Heart right ventricle (tissue), 16 donors: ENCODE data around the gene USP37. TPM values are rescaled to one million over a fixed set of nuclear protein-coding genes. Genes with fewer than 3 reads are reported as not detected.
A peak's percentile ranks its signal among the peaks of the same experiment; 100 is the strongest.

Source experiments
- ATAC-seq, 8 donors: fragments of 200-7000 bp; cut with Tn5 transposase; one replicate each; pipeline ENCODE4 v1.9.1; 2020; ENCODE audit warnings: mild to moderate bottlenecking in 8 of 8, moderate library complexity in 8 of 8, moderate number of reproducible peaks in 1 of 8
- DNase-seq, 2 donors: peaks; one replicate each; pipeline ENCODE4 v3.0.0-alpha.2; 2020
- H3K27ac ChIP-seq, 10 donors: fragments of 200-600 bp; sonication (generic) in 2 of 10; one replicate each; pipeline versions ENCODE4 v1.5.0 to v1.8.0; 2020 to 2022; ENCODE audit warnings: mild to moderate bottlenecking in 3 of 10
- H3K27me3 ChIP-seq, 7 donors: fragments of 200-600 bp; one replicate each; pipeline ENCODE4 v1.8.0; 2021 to 2022; ENCODE audit warnings: mild to moderate bottlenecking in 2 of 7
- H3K36me3 ChIP-seq, 9 donors: fragments of 200-600 bp; sonication (generic) in 1 of 9; one replicate each; pipeline versions ENCODE4 v1.5.0 to v1.8.0; 2020 to 2022; ENCODE audit warnings: mild to moderate bottlenecking in 2 of 9
- H3K4me1 ChIP-seq, 9 donors: fragments of 200-600 bp; sonication (generic) in 1 of 9; one replicate each; pipeline versions ENCODE4 v1.5.0 to v1.8.0; 2020 to 2022; ENCODE audit warnings: mild to moderate bottlenecking in 4 of 9
- H3K4me3 ChIP-seq, 10 donors: fragments of 200-600 bp; sonication (generic) in 2 of 10; one replicate each; pipeline versions ENCODE4 v1.5.0 to v1.8.0; 2020 to 2022; ENCODE audit warnings: mild to moderate bottlenecking in 7 of 10, moderate library complexity in 2 of 10
- H3K9me3 ChIP-seq, 11 donors: fragments of 200-600 bp in 10 of 11; sonication (generic) in 2 of 11; one replicate each; pipeline versions ENCODE4 v1.5.0 to v1.8.0; 2013 to 2022; ENCODE audit warnings: mild to moderate bottlenecking in 2 of 11, control low read depth in 1 of 11, moderate library complexity in 1 of 11
- WGBS, 2 donors: extraction: QIAGEN DNeasy Blood & Tissue Kit; methylation state at CpG; one replicate each; pipeline ENCODE4 v1.1.7; 2013; ENCODE audit warnings: inconsistent platforms in 1 of 2; 5-methylcytosine and 5-hydroxymethylcytosine counted together
- intact Hi-C, 10 donors: fragments of 100-400 bp; cut with DNase I; formaldehyde crosslinking; loops; one replicate each; pipeline versions ENCODE4 v1.11.1 to v1.14.2; 2022
- polyA plus RNA-seq, 2 donors: library from polyadenylated mRNA; stranded (reverse); fragments of 200-250 nt; gene quantifications; one replicate each; pipeline ENCODE4 v1.2.3, GENCODE V29; 2013
- total RNA-seq, 10 donors: library from RNA; stranded (reverse); fragmentation: NEBNext Ultra II Directional in 3 of 10; extraction: Animal tissue kit (Norgen Biotek cat#: 25700) in 3 of 10; gene quantifications; one replicate each; pipeline versions ENCODE4 v1.2.1 to v1.2.4, GENCODE V29; 2021 to 2023
- TF ChIP-seq, protein P1 (sequence below), 9 donors: fragments of 200-600 bp; sonication (generic) in 2 of 9; IDR thresholded peaks; one replicate each; pipeline versions ENCODE4 v1.5.0 to v1.8.0; 2021 to 2022; ENCODE audit warnings: antibody characterized with exemption in 9 of 9, mild to moderate bottlenecking in 5 of 9, moderate library complexity in 1 of 9
- donor health status: Arrhythmogenic right ventricular cardiomyopathy.
- donor health status: ischemic (EF 13 %, LVEDD 7.1; RV severe dilation, severe dysfunction).
- donor health status: healthy with polysubstance abuse.
- donor health status: DM: no; HTN: yes; CAD: no.
- donor health status: DM: no; HTN: no; CAD: no.
- donor health status: ischemic (EF 25% LVEDD 6.9; RV normal size, moderate dysfunction).
- donor health status: ischemic (EF 25% LVEDD 5.7; RV mildly dilated, moderate dysfunction).
- donor health status: healthy.
- donor health status: DM: yes; HTN: yes; CAD: no.
- donor health status: Ischemic cardiomyopathy.
- donor health status: ischemic (EF 35%, LVEDD 5.7; RV mildly dilated, moderate dysfunction).
- donor health status: nonischemic (EF 11% LVEDD 7.7; RV severe dilation, severe dysfunction).
- donor health status: DM: yes; HTN: yes; CAD: no.
- donor health status: PGD.
- donor health status: ischemic (EF 29% LVEDD 5.4; RV normal size, mild dysfunction).
- donor health status: nonischemic (EF 23%, LVEDD 6.1; RV moderate dilation, normal function).

The USP37 gene
- total and polyA plus RNA-seq, 12 donors = 1.8 to 11.1 (median 8.4) TPM

DNA sequence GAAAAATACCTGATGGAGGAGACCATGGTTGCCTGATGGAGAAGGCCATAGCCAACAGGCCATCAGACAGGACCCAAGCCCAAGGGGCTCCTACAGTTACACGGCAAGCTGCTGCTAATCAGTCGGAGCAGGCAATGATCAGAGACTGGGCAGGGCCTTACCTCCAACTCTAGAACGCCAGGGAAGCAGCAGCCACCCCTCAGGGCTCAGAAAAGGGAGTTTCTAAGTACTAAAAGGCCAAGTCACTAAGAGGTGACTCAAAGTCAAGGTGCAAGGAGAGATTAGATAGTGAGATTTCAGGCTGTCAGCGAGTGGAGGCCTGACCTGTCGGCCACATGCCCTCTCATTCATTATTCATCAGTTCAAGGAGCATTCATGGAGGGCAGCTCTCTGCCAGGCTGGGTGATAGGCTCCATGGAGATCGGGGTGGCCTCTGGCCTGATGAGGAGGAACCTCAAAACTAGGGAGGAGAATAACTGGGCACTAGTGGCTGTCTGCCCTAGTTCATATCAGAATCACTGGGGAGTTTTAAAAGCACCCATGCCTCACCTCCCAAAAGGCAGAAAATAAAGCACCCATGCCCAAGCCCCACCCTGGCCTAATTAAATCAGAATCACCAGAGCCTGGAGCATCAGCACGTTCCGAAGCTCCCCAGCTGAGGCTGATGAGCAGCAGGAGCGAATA lies 145.6 kb downstream of the USP37 start:
- 82 to 84% methylated on average over 9 of the region's 9 CpGs for WGBS, 2 donors
- Histone ChIP-seq H3K27ac (no peak overlapping the region), H3K27me3 (no peaks in the 10 kb centered on the region), H3K4me3 (no peak overlapping the region), H3K36me3 (no peaks in the 10 kb centered on the region), H3K9me3 (no peaks in the 10 kb centered on the region), H3K4me1 (no peaks in the 10 kb centered on the region)
- ATAC-seq = no peak
- TF ChIP-seq, protein P1, sequence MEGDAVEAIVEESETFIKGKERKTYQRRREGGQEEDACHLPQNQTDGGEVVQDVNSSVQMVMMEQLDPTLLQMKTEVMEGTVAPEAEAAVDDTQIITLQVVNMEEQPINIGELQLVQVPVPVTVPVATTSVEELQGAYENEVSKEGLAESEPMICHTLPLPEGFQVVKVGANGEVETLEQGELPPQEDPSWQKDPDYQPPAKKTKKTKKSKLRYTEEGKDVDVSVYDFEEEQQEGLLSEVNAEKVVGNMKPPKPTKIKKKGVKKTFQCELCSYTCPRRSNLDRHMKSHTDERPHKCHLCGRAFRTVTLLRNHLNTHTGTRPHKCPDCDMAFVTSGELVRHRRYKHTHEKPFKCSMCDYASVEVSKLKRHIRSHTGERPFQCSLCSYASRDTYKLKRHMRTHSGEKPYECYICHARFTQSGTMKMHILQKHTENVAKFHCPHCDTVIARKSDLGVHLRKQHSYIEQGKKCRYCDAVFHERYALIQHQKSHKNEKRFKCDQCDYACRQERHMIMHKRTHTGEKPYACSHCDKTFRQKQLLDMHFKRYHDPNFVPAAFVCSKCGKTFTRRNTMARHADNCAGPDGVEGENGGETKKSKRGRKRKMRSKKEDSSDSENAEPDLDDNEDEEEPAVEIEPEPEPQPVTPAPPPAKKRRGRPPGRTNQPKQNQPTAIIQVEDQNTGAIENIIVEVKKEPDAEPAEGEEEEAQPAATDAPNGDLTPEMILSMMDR (IDR thresholded peaks at IDR 0.05) = no peak
- intact Hi-C loops = no loop called here
- no peak for DNase-seq

DNA sequence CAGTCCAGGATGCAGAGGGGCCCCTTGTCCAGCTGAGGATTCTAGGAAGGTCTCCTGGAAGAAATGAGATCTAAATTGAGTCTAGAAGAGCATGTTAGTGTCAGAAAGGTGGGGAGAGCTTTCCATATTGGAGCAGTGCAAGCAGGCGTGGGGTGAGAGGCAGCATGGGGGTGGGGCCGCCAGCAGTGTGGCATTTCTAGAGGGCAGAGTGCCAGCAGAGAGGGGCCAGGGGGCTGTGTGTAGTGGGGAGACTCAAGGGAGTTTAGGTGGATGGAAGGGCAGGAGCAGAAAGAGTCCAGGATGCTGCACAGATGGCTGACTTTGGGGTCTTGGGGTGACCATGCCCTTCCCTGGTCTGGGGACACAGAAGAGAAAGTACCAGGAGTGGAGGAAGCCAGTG lies 147.1 kb downstream of the USP37 start:
- no peak for DNase-seq
- intact Hi-C loops = no loop called here
- H3K27me3 ChIP-seq = no peaks in the 10 kb centered on the region
- ATAC-seq = no peak
- H3K4me3 ChIP-seq = no peak overlapping the region
- H3K4me1 ChIP-seq = no peaks in the 10 kb centered on the region
- 80 to 93% methylated on average over 2 of the region's 2 CpGs for WGBS, 2 donors
- H3K27ac ChIP-seq = no peak overlapping the region
- H3K9me3 ChIP-seq = no peaks in the 10 kb centered on the region
- no peaks in the 10 kb centered on the region for H3K36me3 ChIP-seq
- TF ChIP-seq, protein P1 (IDR thresholded peaks at IDR 0.05) = no peak

DNA sequence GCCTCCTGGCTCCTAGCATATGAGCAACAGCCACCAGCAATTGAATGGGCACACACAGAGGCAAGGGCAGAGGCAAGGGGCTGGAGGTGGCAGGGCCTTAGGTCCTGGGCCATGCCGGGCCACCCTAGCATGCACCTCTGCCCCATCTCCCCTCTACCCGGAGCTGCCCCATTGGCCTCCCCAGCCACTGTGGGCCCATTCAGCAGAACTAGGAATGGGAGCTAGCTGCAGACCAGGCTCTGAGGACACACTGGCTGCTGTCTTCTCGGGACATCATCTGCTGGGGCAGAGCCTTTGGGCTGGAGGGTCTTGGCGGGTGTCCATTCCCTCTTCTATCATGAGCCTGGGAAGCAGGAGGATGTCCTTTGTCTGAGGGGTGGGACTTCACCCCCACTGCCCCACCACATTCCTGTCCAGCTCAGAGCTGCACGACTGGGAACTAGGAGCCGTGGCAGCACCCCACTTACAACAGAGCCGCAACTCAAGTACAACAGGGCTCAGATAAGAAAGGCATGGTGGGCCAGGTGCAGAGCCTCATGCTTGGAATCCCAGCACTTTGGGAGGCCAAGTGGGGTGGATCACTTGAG lies 148.4 kb downstream of the USP37 start:
- Histone ChIP-seq H3K4me1 (no peaks in the 10 kb centered on the region), H3K9me3 (no peaks in the 10 kb centered on the region), H3K4me3 (no peak overlapping the region), H3K36me3 (no peaks in the 10 kb centered on the region), H3K27me3 (no peaks in the 10 kb centered on the region), H3K27ac (no peak overlapping the region)
- ATAC-seq (peak in 1 of 8 donors; percentile 32), DNase-seq (no peak)
- intact Hi-C loops = loop anchor here in 2 of 10 donors (10.0 kb wide), 1 partner anchor 225 kb away; no protein-coding TSS in a partner anchor
- TF ChIP-seq, protein P1 (IDR thresholded peaks at IDR 0.05) = no peak
- WGBS, 2 donors = 75 to 76% methylated on average over 7 of the region's 7 CpGs

DNA sequence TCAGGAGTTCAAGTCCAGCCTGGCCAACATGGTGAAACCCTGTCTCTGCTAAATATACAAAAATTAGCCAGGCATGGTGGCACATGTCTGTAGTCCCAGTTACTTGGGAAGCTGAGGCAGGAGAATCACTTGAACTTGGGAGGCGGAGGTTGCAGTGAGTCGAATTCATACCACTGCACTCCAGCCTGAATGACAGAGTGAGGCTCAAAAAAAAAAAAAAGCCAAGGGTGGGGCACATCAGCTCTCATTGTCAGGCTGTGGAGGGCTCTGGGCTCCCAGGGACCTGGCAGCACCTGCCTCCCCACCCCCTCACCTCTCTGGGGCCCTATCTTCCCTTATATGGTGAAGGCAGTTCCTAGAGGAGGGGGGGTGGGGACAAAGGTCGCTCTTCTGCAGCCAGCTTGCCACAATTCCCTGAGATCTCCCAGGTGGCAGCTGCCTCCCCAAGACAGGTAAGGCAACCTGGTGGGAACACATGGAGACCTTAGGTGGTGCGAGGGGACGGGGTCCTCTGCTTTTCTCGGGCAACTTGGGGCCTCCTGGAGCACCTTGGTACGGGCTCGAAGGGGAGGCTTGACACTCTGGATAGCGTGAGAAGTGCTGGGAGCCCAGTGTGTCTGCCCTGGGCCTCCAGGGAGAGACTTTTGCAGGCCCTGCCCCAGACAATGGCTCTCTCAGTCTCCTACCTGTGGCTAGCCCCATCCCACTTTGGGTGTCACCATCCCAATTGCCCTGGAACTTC lies 149.3 kb downstream of the USP37 start, which contains the start of gene VIL1:
VIL1 (plus strand) TSS at position 407 of the 742 bp plus-strand sequence. CDS start 4,656 bp downstream, outside the sequence.
- no peaks in the 10 kb centered on the region for H3K4me1 ChIP-seq

More for the DNA sequence above, 149.3 kb downstream of the USP37 start, which contains the start of gene VIL1:
- 82% methylated on average over 9 of the region's 9 CpGs for WGBS, 2 donors
- Histone ChIP-seq H3K36me3 (no peaks in the 10 kb centered on the region), H3K27ac (no peak within 1 kb of the TSS), H3K4me3 (no peak within 1 kb of the TSS), H3K27me3 (no peaks in the 10 kb centered on the region), H3K9me3 (no peaks in the 10 kb centered on the region)
- intact Hi-C loops = loop anchor here in 2 of 10 donors (10.0 kb wide), 1 partner anchor 226 kb away; no protein-coding TSS in a partner anchor
- peak in 1 of 8 donors; percentile 20 for ATAC-seq
- DNase-seq = no peak
- TF ChIP-seq, protein P1 (IDR thresholded peaks at IDR 0.05) = no peak
